H1 (cell line): ENCODE data around the gene VSIG2. TPM values are rescaled to one million over a fixed set of nuclear protein-coding genes. Genes with fewer than 3 reads are reported as not detected.

Experiments
- CTCF ChIA-PET: fragments of 300-600 bp; sonication (Branson Sonifier 250); formaldehyde crosslinking; loops from one replicate; lab custom pipeline; 2021; ENCODE audit not compliant: partially characterized antibody; lab: Charles Lee
- POLR2A ChIA-PET: fragments of 300-600 bp; sonication (Branson Sonifier 250); formaldehyde crosslinking; loops from one replicate; lab custom pipeline; 2021; ENCODE audit warnings: inconsistent platforms; ENCODE audit not compliant: partially characterized antibody; lab: Charles Lee
- DNase-seq, 2 experiments: peaks; one replicate each; pipeline versions ENCODE4 v3.0.0 to v3.0.0-alpha.2; 2010 to 2022; ENCODE audit warnings: low spot score in 2 of 2, low read depth in 1 of 2, mixed read lengths in 1 of 2
- FAIRE-seq: peaks from 2 replicates; lab custom pipeline; 2011; peaks lifted over from hg19 to GRCh38; lab: Jason Lieb, UNC
- H2AFZ ChIP-seq: 2 replicates; pipeline ENCODE4 v1.8.1; 2012; ENCODE audit warnings: low read length, inconsistent platforms
- H2AK5ac ChIP-seq: 2 replicates; pipeline ENCODE4 v1.6.1; 2013; ENCODE audit warnings: low read depth, low read length
- H2BK120ac ChIP-seq: replicated peaks from 2 replicates; pipeline ENCODE3; 2013; ENCODE audit warnings: low read depth, low read length, inconsistent platforms
- H2BK12ac ChIP-seq: 2 replicates; pipeline ENCODE4 v1.6.1; 2013; ENCODE audit warnings: low read depth, low read length
- H2BK15ac ChIP-seq: 2 replicates; pipeline ENCODE4 v1.6.1; 2013; ENCODE audit warnings: low read length
- H2BK20ac ChIP-seq: 2 replicates; pipeline ENCODE4 v1.6.1; 2013; ENCODE audit warnings: low read length
- H2BK5ac ChIP-seq: 2 replicates; pipeline ENCODE4 v1.6.1; 2013; ENCODE audit warnings: low read depth, low read length
- H3K14ac ChIP-seq: 2 replicates; pipeline ENCODE4 v1.6.1; 2013; ENCODE audit warnings: inconsistent platforms; ENCODE audit not compliant: insufficient read length
- H3K18ac ChIP-seq: 2 replicates; pipeline ENCODE4 v1.6.1; 2013; ENCODE audit warnings: low read length; ENCODE audit errors: extremely low read depth
- H3K23ac ChIP-seq: 2 replicates; pipeline ENCODE4 v1.6.1; 2013; ENCODE audit warnings: inconsistent platforms; ENCODE audit not compliant: insufficient read length
- H3K23me2 ChIP-seq: 2 replicates; pipeline ENCODE4 v1.6.1; 2013; ENCODE audit warnings: low read depth, low read length
- H3K27ac ChIP-seq: 2 replicates; pipeline ENCODE4 v1.6.1; 2011; ENCODE audit warnings: low read depth, low read length, inconsistent platforms
- H3K27me3 ChIP-seq, 4 experiments: replicated peaks in 1 of 4; 1 replicate in 1 of 4; 2 replicates in 3 of 4; pipeline versions ENCODE4 v1.6.1 to v1.8.1; 2011 to 2013; ENCODE audit warnings: low read length in 3 of 4, mild to moderate bottlenecking in 3 of 4, inconsistent platforms in 2 of 4, mixed read lengths in 2 of 4, moderate library complexity in 1 of 4; ENCODE audit not compliant: control insufficient read depth in 3 of 4, insufficient read depth in 3 of 4; ENCODE audit errors: extremely low read depth in 1 of 4
- H3K36me3 ChIP-seq, 4 experiments: 2 replicates each; pipeline versions ENCODE4 v1.6.1 to v1.8.1; 2011 to 2013; ENCODE audit warnings: mild to moderate bottlenecking in 4 of 4, low read length in 3 of 4, moderate library complexity in 2 of 4, control low read depth in 1 of 4, inconsistent platforms in 1 of 4; ENCODE audit not compliant: insufficient read depth in 4 of 4, control insufficient read depth in 2 of 4
- H3K4ac ChIP-seq: replicated peaks from 2 replicates; pipeline ENCODE3; 2013; ENCODE audit warnings: low read length, low read depth, mixed read lengths, inconsistent platforms; ENCODE audit not compliant: insufficient read length
- H3K4me1 ChIP-seq, 4 experiments: replicated peaks in 1 of 4; 1 replicate in 1 of 4; 2 replicates in 3 of 4; pipeline versions ENCODE4 v1.6.1 to v1.8.1; 2011 to 2013; ENCODE audit warnings: low read length in 3 of 4, inconsistent platforms in 2 of 4, mixed read lengths in 1 of 4; ENCODE audit not compliant: insufficient read depth in 4 of 4, control insufficient read depth in 3 of 4
- H3K4me2 ChIP-seq, 2 experiments: 2 replicates each; pipeline versions ENCODE4 v1.6.1 to v1.8.1; 2011 to 2013; ENCODE audit warnings: low read depth in 2 of 2, low read length in 2 of 2, control low read depth in 1 of 2, inconsistent platforms in 1 of 2, mild to moderate bottlenecking in 1 of 2; ENCODE audit not compliant: insufficient read depth in 1 of 2
- H3K4me3 ChIP-seq, 4 experiments: fragments of 200-600, 300-600 bp in 1 of 4; sonication (generic), shearing (Covaris generic), sonication (Bioruptor Twin) in 1 of 4; 2 replicates each; pipeline versions ENCODE4 v1.5.1 to v1.8.1; 2011 to 2016; ENCODE audit warnings: low read length in 4 of 4, low read depth in 3 of 4, control low read depth in 2 of 4, inconsistent platforms in 2 of 4, mild to moderate bottlenecking in 2 of 4, mixed read lengths in 1 of 4, moderate library complexity in 1 of 4; ENCODE audit not compliant: insufficient read depth in 2 of 4; ENCODE audit errors: extremely low read depth in 1 of 4
- H3K56ac ChIP-seq: replicated peaks from 2 replicates; pipeline ENCODE3; 2013; ENCODE audit warnings: low read depth, mild to moderate bottlenecking, mixed read lengths, low read length, inconsistent platforms; ENCODE audit not compliant: insufficient read length
- H3K79me1 ChIP-seq: 2 replicates; pipeline ENCODE4 v1.6.1; 2013; ENCODE audit warnings: low read depth, low read length, control low read depth
- H3K79me2 ChIP-seq, 2 experiments: 2 replicates each; pipeline versions ENCODE4 v1.6.1 to v1.8.1; 2012 to 2013; ENCODE audit warnings: low read length in 2 of 2, mild to moderate bottlenecking in 2 of 2, inconsistent platforms in 1 of 2; ENCODE audit not compliant: insufficient read depth in 2 of 2, control insufficient read depth in 1 of 2
- H3K9ac ChIP-seq, 4 experiments: replicated peaks in 1 of 4; 1 replicate in 1 of 4; 2 replicates in 3 of 4; pipeline versions ENCODE4 v1.6.1 to v1.8.1; 2011 to 2013; ENCODE audit warnings: low read depth in 3 of 4, low read length in 3 of 4, control low read depth in 2 of 4, mild to moderate bottlenecking in 2 of 4, moderate library complexity in 2 of 4, inconsistent platforms in 1 of 4; ENCODE audit errors: extremely low read depth in 1 of 4
- H3K9me3 ChIP-seq, 2 experiments: 2 replicates each; pipeline versions ENCODE4 v1.6.1 to v1.8.1; 2012 to 2013; ENCODE audit warnings: mild to moderate bottlenecking in 2 of 2, moderate library complexity in 2 of 2, control low read depth in 1 of 2, inconsistent platforms in 1 of 2, low read depth in 1 of 2, low read length in 1 of 2, mixed read lengths in 1 of 2; ENCODE audit not compliant: insufficient read depth in 2 of 2
- H4K20me1 ChIP-seq, 2 experiments: replicated peaks in 1 of 2; 2 replicates each; pipeline versions ENCODE3 to v1.8.1; 2011 to 2013; ENCODE audit warnings: inconsistent platforms in 2 of 2, low read length in 2 of 2, mild to moderate bottlenecking in 1 of 2; ENCODE audit not compliant: insufficient read depth in 2 of 2, control insufficient read depth in 1 of 2
- H4K5ac ChIP-seq: 2 replicates; pipeline ENCODE4 v1.6.1; 2013; ENCODE audit warnings: low read length, low read depth, mixed read lengths, inconsistent platforms; ENCODE audit not compliant: insufficient read length
- H4K8ac ChIP-seq: 2 replicates; pipeline ENCODE4 v1.8.0; 2013; ENCODE audit warnings: mild to moderate bottlenecking, moderate library complexity, low read length, inconsistent platforms; ENCODE audit not compliant: insufficient read depth; ENCODE audit errors: extremely low read depth
- H4K91ac ChIP-seq: replicated peaks from 2 replicates; pipeline ENCODE3; 2013; ENCODE audit warnings: low read length, mixed read lengths, inconsistent platforms; ENCODE audit not compliant: insufficient read length
- CEBPB ChIP-seq: IDR thresholded peaks from 2 replicates; pipeline ENCODE4 v1.6.1; 2012; ENCODE audit warnings: low read depth, low read length
- E2F6 ChIP-seq: IDR thresholded peaks from 2 replicates; pipeline ENCODE4 v1.6.1; 2012; ENCODE audit warnings: inconsistent platforms
- KDM5A ChIP-seq: fragments of 200-600 bp; IDR thresholded peaks from 2 replicates; pipeline ENCODE4 v1.7.1; 2012; ENCODE audit warnings: mild to moderate bottlenecking, low read length, inconsistent platforms, mixed read lengths
- MAFK ChIP-seq: IDR thresholded peaks from 2 replicates; pipeline ENCODE4 v1.6.1; 2012; ENCODE audit warnings: low read depth, mild to moderate bottlenecking, improper control_type of control experiment, low read length
- RBBP5 ChIP-seq: IDR thresholded peaks from 2 replicates; pipeline ENCODE4 v1.7.1; 2012; ENCODE audit warnings: low read depth, mild to moderate bottlenecking, inconsistent platforms, low read length, moderate library complexity, borderline replicate concordance
- SIN3A ChIP-seq, 2 experiments: IDR thresholded peaks in 1 of 2; conservative IDR thresholded peaks in 1 of 2; 2 replicates each; pipeline ENCODE4 v1.6.1; 2011 to 2012; ENCODE audit warnings: low read length in 2 of 2, improper control_type of control experiment in 1 of 2, low read depth in 1 of 2, mild to moderate bottlenecking in 1 of 2
- SIRT6 ChIP-seq: IDR thresholded peaks from one replicate; pipeline ENCODE4 v1.7.1; 2012; ENCODE audit warnings: low read length, inconsistent platforms
- SP1 ChIP-seq: IDR thresholded peaks from 2 replicates; pipeline ENCODE4 v1.6.1; 2011; ENCODE audit warnings: low read depth, low read length
- YY1 ChIP-seq: IDR thresholded peaks from 2 replicates; pipeline ENCODE4 v1.6.1; 2011; ENCODE audit warnings: low read depth, mild to moderate bottlenecking, low read length
- WGBS, 2 experiments: shearing (Covaris generic) in 1 of 2; methylation state at CpG; one replicate each; pipeline versions ENCODE4 v1.1.6 to v1.1.7; 2013 to 2015; ENCODE audit warnings: low lambda C conversion rate in 2 of 2, mixed read lengths in 2 of 2, inconsistent platforms in 1 of 2, low coverage in 1 of 2, missing lambda C conversion rate in 1 of 2; ENCODE audit not compliant: insufficient replicate concordance in 2 of 2, insufficient coverage in 1 of 2, insufficient read length in 1 of 2; ENCODE audit errors: extremely low coverage in 1 of 2, missing lambda C conversion rate in 1 of 2; 5-methylcytosine and 5-hydroxymethylcytosine counted together
- polyA plus RNA-seq, 7 experiments: library from polyadenylated mRNA; depleted of rRNA in 3 of 7; stranded (reverse) in 5 of 7; unstranded in 2 of 7; fragments of >200 nt in 5 of 7; fragments of 200-250 nt in 2 of 7; gene quantifications; 1 replicate in 5 of 7; 2 replicates in 1 of 7; 4 replicates in 1 of 7; pipeline versions ENCODE4 v1.2.1 to v1.2.3, GENCODE V29; 2011 to 2013; ENCODE audit warnings: missing spikeins in 2 of 7, mixed read lengths in 2 of 7
- total RNA-seq: library from RNA; stranded (reverse); fragmentation: NEBNext Ultra II Directional; extraction: Animal tissue kit (Norgen Biotek cat#: 25700); gene quantifications from 2 replicates; pipeline ENCODE4 v1.2.1, GENCODE V29; 2021

Gene VSIG2
- total and polyA plus RNA-seq, 2 of the 8 experiments (the other 6 are each of a cell fraction or from before 2014, with no cell fraction given) = 0.18 TPM; not detected in 1

- H3K4me1 ChIP-seq = peaks cover 6 to 33% (median 11%) of the 10 kb centered on the region in 4 experiments
- POLR2A ChIA-PET = interaction anchor here (1.0 to 2.5 kb wide), 3 partner anchors 9 to 13 kb away, joined by 3 to 11 read pairs (median 4); partner anchors contain the start of gene ESAM
- no peak for TF ChIP-seq KDM5A
- no peak for TF ChIP-seq SP1
- no peak for TF ChIP-seq YY1
- no peak for TF ChIP-seq CEBPB
- TF ChIP-seq RBBP5 = no peak
- no peak for TF ChIP-seq E2F6
- no peak for TF ChIP-seq SIRT6
- no peak for TF ChIP-seq MAFK
- no peak for TF ChIP-seq SIN3A (conservative IDR thresholded peaks at IDR 0.05 in 1 of 2, IDR thresholded peaks at IDR 0.05 in 1 of 2; ENCODE audit: low read depth in 1 of 2, low read length in 2 of 2)
These were observed 1.6 kb upstream of the VSIG2 start for GRCh38 chr11:124753624-124754023.

More at GRCh38 chr11:124753624-124754023, 1.6 kb upstream of the VSIG2 start:
- CTCF ChIA-PET = interaction anchor here (0.8 to 28.0 kb wide), 13 partner anchors 14 to 114 kb away, joined by 3 to 382 read pairs (median 4); partner anchors contain the start of genes NRGN and ROBO3
- DNase-seq (no peak), FAIRE-seq (no peak)
- Histone ChIP-seq H2BK120ac (no peak overlapping the region), H3K23ac (no peak overlapping the region), H2AK5ac (peak overlapping the region; percentile 46; the same call in 1 of the 2 replicates), H4K8ac (no peak overlapping the region), H3K27me3 (peaks cover 89 to 100% (median 96%) of the 10 kb centered on the region in 4 experiments), H2BK15ac (no peak overlapping the region), H3K4ac (no peak overlapping the region), H2AFZ (no peak overlapping the region), H4K20me1 (peaks cover 7 to 18% of the 10 kb centered on the region in 2 experiments), H3K14ac (no peak overlapping the region), H3K9me3 (no peaks in the 10 kb centered on the region), H2BK12ac (0 out of 2 replicates have a peak overlapping the region, but pooled peaks have one; percentile 3), H3K4me2 (no peak overlapping the region), H3K79me2 (no peaks in the 10 kb centered on the region), H3K18ac (no peak overlapping the region), H3K79me1 (no peaks in the 10 kb centered on the region), H4K5ac (no peak overlapping the region), H3K9ac (no peak overlapping the region), H2BK5ac (no peak overlapping the region), H3K23me2 (peaks cover 4% of the 10 kb centered on the region; the same call in 1 of the 2 replicates), H3K27ac (no peak overlapping the region), H3K36me3 (no peaks in the 10 kb centered on the region), H3K4me3 (no peak overlapping the region), H4K91ac (no peak overlapping the region), H3K56ac (no peak overlapping the region), H2BK20ac (no peak overlapping the region)
- 75% methylated on average over 6 of the region's 7 CpGs; no CpG with 5 or more reads in 1 of the 2 experiments for WGBS, 2 experiments
